A673 (cell line): ENCODE data around the gene MYT1.

ENCODE experiments used
- EZH2 ChIP-seq: fragments of 200-600 bp; sonication (generic); IDR thresholded peaks from 2 replicates; pipeline ENCODE4 v1.6.1; 2017; ENCODE audit warnings: borderline replicate concordance, low read depth, mild to moderate bottlenecking, mixed read lengths, antibody characterized with exemption, low read length; ENCODE audit not compliant: poor library complexity, severe bottlenecking
- TF ChIP-seq, protein P1 (sequence below): fragments of 300-800, 200-600 bp; sonication (generic); conservative IDR thresholded peaks from 2 replicates; pipeline ENCODE4 v1.5.1; 2017; ENCODE audit warnings: low read depth, mild to moderate bottlenecking, antibody characterized with exemption, low read length, moderate library complexity, mixed read lengths

- TF ChIP-seq, protein P1, sequence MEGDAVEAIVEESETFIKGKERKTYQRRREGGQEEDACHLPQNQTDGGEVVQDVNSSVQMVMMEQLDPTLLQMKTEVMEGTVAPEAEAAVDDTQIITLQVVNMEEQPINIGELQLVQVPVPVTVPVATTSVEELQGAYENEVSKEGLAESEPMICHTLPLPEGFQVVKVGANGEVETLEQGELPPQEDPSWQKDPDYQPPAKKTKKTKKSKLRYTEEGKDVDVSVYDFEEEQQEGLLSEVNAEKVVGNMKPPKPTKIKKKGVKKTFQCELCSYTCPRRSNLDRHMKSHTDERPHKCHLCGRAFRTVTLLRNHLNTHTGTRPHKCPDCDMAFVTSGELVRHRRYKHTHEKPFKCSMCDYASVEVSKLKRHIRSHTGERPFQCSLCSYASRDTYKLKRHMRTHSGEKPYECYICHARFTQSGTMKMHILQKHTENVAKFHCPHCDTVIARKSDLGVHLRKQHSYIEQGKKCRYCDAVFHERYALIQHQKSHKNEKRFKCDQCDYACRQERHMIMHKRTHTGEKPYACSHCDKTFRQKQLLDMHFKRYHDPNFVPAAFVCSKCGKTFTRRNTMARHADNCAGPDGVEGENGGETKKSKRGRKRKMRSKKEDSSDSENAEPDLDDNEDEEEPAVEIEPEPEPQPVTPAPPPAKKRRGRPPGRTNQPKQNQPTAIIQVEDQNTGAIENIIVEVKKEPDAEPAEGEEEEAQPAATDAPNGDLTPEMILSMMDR = no peak
- no peak for TF ChIP-seq EZH2
Measured at GRCh38 chr20:64160118-64160517, 4.1 kb upstream of the MYT1 start.
